Glutamatergic neuron (in vitro differentiated cells): ENCODE results near the gene CREB3L4. TPM values are rescaled to one million over a fixed set of nuclear protein-coding genes. Genes with fewer than 3 reads are reported as not detected.

Source experiments
- DNase-seq: peaks from one replicate; pipeline ENCODE4 v3.0.0; 2022
- H3K27ac Mint-ChIP-seq: one replicate; pipeline ENCODE4 v1.8.0; 2020; ENCODE audit warnings: mild to moderate bottlenecking, mixed read lengths, inconsistent platforms; ENCODE audit not compliant: unreplicated experiment
- H3K27me3 Mint-ChIP-seq: one replicate; pipeline ENCODE4 v1.8.0; 2020; ENCODE audit warnings: mild to moderate bottlenecking, moderate library complexity, mixed read lengths, inconsistent platforms; ENCODE audit not compliant: unreplicated experiment
- H3K36me3 Mint-ChIP-seq: one replicate; pipeline ENCODE4 v1.8.0; 2020; ENCODE audit warnings: mild to moderate bottlenecking, mixed read lengths, inconsistent platforms; ENCODE audit not compliant: unreplicated experiment
- H3K4me1 Mint-ChIP-seq: one replicate; pipeline ENCODE4 v1.8.0; 2020; ENCODE audit warnings: mild to moderate bottlenecking, low read depth, mixed read lengths, inconsistent platforms; ENCODE audit not compliant: unreplicated experiment
- H3K4me3 Mint-ChIP-seq: one replicate; pipeline ENCODE4 v1.8.0; 2020; ENCODE audit warnings: mild to moderate bottlenecking, mixed read lengths, inconsistent platforms; ENCODE audit not compliant: unreplicated experiment
- H3K9me3 Mint-ChIP-seq: one replicate; pipeline ENCODE4 v1.8.0; 2020; ENCODE audit warnings: mild to moderate bottlenecking, moderate library complexity, mixed read lengths, inconsistent platforms; ENCODE audit not compliant: unreplicated experiment
- total RNA-seq: library from RNA; stranded (reverse); fragmentation: NEBNext Ultra II Directional; extraction: Animal tissue kit (Norgen Biotek cat#: 25700); gene quantifications from one replicate; pipeline ENCODE4 v1.2.1, GENCODE V29; 2021; ENCODE audit not compliant: unreplicated experiment
- TF ChIP-seq, protein P1 (sequence below): fragments of 200-600 bp; sonication (generic); IDR thresholded peaks from one replicate; pipeline ENCODE4 v1.5.0; 2021; ENCODE audit not compliant: partially characterized antibody, unreplicated experiment

The CREB3L4 gene
- total RNA-seq, 1 donor from 2014 or later: 14.3 TPM

GRCh38 chr1:153953859-153954365, 13.8 kb upstream of the CREB3L4 start:
- H3K27ac Mint-ChIP-seq: peak overlapping the region; percentile 30
- peaks cover 9% of the 10 kb centered on the region for H3K9me3 Mint-ChIP-seq
- H3K4me1 Mint-ChIP-seq: peaks cover 21% of the 10 kb centered on the region
- H3K4me3 Mint-ChIP-seq: no peak overlapping the region
- DNase-seq: no peak
- TF ChIP-seq, protein P1, sequence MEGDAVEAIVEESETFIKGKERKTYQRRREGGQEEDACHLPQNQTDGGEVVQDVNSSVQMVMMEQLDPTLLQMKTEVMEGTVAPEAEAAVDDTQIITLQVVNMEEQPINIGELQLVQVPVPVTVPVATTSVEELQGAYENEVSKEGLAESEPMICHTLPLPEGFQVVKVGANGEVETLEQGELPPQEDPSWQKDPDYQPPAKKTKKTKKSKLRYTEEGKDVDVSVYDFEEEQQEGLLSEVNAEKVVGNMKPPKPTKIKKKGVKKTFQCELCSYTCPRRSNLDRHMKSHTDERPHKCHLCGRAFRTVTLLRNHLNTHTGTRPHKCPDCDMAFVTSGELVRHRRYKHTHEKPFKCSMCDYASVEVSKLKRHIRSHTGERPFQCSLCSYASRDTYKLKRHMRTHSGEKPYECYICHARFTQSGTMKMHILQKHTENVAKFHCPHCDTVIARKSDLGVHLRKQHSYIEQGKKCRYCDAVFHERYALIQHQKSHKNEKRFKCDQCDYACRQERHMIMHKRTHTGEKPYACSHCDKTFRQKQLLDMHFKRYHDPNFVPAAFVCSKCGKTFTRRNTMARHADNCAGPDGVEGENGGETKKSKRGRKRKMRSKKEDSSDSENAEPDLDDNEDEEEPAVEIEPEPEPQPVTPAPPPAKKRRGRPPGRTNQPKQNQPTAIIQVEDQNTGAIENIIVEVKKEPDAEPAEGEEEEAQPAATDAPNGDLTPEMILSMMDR: no peak
- H3K36me3 Mint-ChIP-seq: no peaks in the 10 kb centered on the region
- peaks cover 10% of the 10 kb centered on the region for H3K27me3 Mint-ChIP-seq

DNA sequence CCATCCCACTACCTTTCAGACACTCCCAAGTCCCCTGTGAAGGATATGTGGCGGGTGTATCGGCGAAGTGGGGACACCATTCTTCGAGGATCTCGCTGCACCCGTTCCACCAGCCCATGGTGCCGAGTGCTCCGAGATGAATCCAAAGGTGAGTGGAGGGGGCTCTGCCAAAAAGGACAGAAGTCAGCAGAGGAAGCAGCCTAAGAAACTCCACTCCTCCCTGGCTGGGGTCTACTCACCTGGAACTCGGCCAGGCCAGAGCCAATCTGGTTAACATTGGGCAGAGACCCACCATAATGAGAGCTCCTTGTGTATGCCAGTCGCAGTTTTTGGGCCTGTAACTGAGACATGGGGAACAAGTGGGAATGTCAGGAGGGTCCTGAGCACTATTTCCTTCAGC, 12.9 kb upstream of the CREB3L4 start:
- no peak overlapping the region for H3K4me3 Mint-ChIP-seq
- H3K27ac Mint-ChIP-seq: no peak overlapping the region

GRCh38 chr1:153956997-153957715, 10.5 kb upstream of the CREB3L4 start:
- DNase-seq: no peak
- H3K4me3 Mint-ChIP-seq: peak overlapping the region; percentile 93
- H3K27ac Mint-ChIP-seq: peak overlapping the region; percentile 94
- H3K4me1 Mint-ChIP-seq: peaks cover 32% of the 10 kb centered on the region
- no peaks in the 10 kb centered on the region for H3K36me3 Mint-ChIP-seq
- peaks cover 9% of the 10 kb centered on the region for H3K9me3 Mint-ChIP-seq
- H3K27me3 Mint-ChIP-seq: peaks cover 14% of the 10 kb centered on the region
- TF ChIP-seq, protein P1: no peak

More for the DNA sequence above, 12.9 kb upstream of the CREB3L4 start:
- H3K9me3 Mint-ChIP-seq: peaks cover 9% of the 10 kb centered on the region
- H3K4me1 Mint-ChIP-seq: peaks cover 25% of the 10 kb centered on the region
- H3K36me3 Mint-ChIP-seq: no peaks in the 10 kb centered on the region
- no peak for DNase-seq
- peaks cover 13% of the 10 kb centered on the region for H3K27me3 Mint-ChIP-seq
- TF ChIP-seq, protein P1: no peak

GRCh38 chr1:153957744-153958110, 10.0 kb upstream of the CREB3L4 start:
- Mint-ChIP-seq H3K27ac (peak overlapping the region; percentile 94), H3K36me3 (no peaks in the 10 kb centered on the region), H3K4me3 (peak overlapping the region; percentile 93), H3K9me3 (peaks cover 9% of the 10 kb centered on the region), H3K4me1 (peaks cover 37% of the 10 kb centered on the region), H3K27me3 (peaks cover 14% of the 10 kb centered on the region)
- TF ChIP-seq, protein P1: no peak
- DNase-seq: no peak

DNA sequence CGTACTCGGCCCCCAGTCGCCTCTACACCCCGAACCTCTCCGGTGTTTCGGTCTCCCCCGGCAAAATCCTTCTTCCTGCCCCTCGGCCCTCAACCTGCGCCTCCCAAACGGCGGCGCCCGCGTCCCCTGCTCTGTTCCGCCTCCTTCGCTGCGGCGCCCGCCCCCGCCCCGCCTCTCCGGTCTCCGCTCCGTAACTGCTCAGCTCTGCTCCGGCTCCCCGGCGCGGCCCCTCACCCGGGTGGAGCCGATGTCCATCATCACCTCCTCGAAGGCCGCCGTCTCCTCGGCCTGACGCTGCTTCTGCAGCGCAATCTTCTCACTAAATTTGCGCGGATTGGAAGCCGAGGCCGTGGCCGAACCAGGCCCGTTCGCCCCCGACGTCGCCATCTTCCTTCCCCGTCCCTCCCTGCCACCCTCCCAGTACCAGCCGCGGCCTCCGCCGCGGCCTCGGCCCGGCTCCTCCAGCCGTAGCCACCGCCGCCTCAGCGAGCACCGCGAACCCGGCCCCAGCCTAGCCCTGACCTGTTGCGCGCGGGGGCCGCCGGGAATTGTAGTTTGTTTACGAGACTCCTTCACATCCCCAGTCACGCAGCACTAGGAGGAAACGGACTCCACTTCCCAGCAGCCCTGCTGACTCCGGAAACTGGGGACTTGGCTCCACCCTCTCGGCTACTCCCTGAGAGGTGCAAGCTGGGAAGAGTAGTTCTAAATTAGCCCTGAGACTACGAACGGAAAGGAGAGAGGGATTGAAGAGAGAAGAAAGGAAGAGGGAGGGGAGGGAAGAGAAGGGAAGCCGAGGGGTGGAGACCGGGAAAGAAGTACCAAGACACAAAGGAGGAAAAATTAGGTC, 9.4 kb upstream of the CREB3L4 start, which contains the start of gene CRTC2:
Gene CRTC2 (minus strand): TSS at position 502 of the 850 bp plus-strand sequence. CDS start 115 bp downstream, at position 387.
- peaks cover 36% of the 10 kb centered on the region for H3K4me1 Mint-ChIP-seq
- peaks cover 9% of the 10 kb centered on the region for H3K9me3 Mint-ChIP-seq
- H3K4me3 Mint-ChIP-seq: peak within 1 kb of the TSS; percentile 93
- peak within 1 kb of the TSS; percentile 94 for H3K27ac Mint-ChIP-seq
- H3K27me3 Mint-ChIP-seq: peaks cover 16% of the 10 kb centered on the region
- DNase-seq: peak; percentile 99
- TF ChIP-seq, protein P1: no peak
- H3K36me3 Mint-ChIP-seq: no peaks in the 10 kb centered on the region
